SK-N-SH treated with all-trans-retinoic acid at 6 μM for 48 hours (cell line): ENCODE results near the gene ADCYAP1R1.

Source experiments
- ATAC-seq: fragments of 200-7000 bp; cut with Tn5 transposase; 3 replicates; pipeline ENCODE4 v1.9.1; 2020; ENCODE audit warnings: mild to moderate bottlenecking, moderate library complexity
- ARNTL ChIP-seq: fragments of 450-650 bp; formaldehyde crosslinking; IDR thresholded peaks from 2 replicates; pipeline ENCODE4 v1.5.0; 2020; ENCODE audit warnings: low read depth, mild to moderate bottlenecking, moderate library complexity, borderline replicate concordance
- BACH2 ChIP-seq: fragments of 250-450 bp; sonication (Bioruptor Pico); IDR thresholded peaks from 2 replicates; pipeline ENCODE4 v1.9.0; 2021; ENCODE audit warnings: mild to moderate bottlenecking, borderline replicate concordance
- CSDC2 ChIP-seq: fragments of 250-450 bp; sonication (Bioruptor Pico); IDR thresholded peaks from 2 replicates; pipeline ENCODE4 v1.5.0; 2020; ENCODE audit warnings: mild to moderate bottlenecking, moderate library complexity
- CSRNP3 ChIP-seq: fragments of 250-450 bp; sonication (Bioruptor Pico); IDR thresholded peaks from 2 replicates; pipeline ENCODE4 v1.5.1; 2021; ENCODE audit warnings: mild to moderate bottlenecking, moderate library complexity
- ESRRG ChIP-seq: fragments of 250-450 bp; sonication (Bioruptor Pico); IDR thresholded peaks from 2 replicates; pipeline ENCODE4 v1.6.1; 2021; ENCODE audit warnings: mild to moderate bottlenecking
- GLIS3 ChIP-seq: fragments of 250-450 bp; sonication (Bioruptor Pico); IDR thresholded peaks from 2 replicates; pipeline ENCODE4 v1.5.0; 2020; ENCODE audit warnings: mild to moderate bottlenecking, moderate library complexity
- ISL1 ChIP-seq: fragments of 250-450 bp; sonication (Bioruptor Pico); IDR thresholded peaks from 2 replicates; pipeline ENCODE4 v2.1.2; 2022; ENCODE audit warnings: mild to moderate bottlenecking, moderate library complexity
- OSR1 ChIP-seq: fragments of 250-450 bp; sonication (Bioruptor Pico); IDR thresholded peaks from 2 replicates; pipeline ENCODE4 v1.8.0; 2022; ENCODE audit warnings: moderate library complexity, mild to moderate bottlenecking, inconsistent platforms
- PATZ1 ChIP-seq: fragments of 250-450 bp; sonication (Bioruptor Pico); IDR thresholded peaks from 2 replicates; pipeline ENCODE4 v1.8.0; 2020; ENCODE audit warnings: mild to moderate bottlenecking, moderate library complexity, borderline replicate concordance
- PPARA ChIP-seq: fragments of 250-450 bp; sonication (Bioruptor Pico); IDR thresholded peaks from 2 replicates; pipeline ENCODE4 v1.5.0; 2020; ENCODE audit warnings: mild to moderate bottlenecking, borderline replicate concordance
- RARB ChIP-seq: fragments of 250-450 bp; sonication (Bioruptor Pico); IDR thresholded peaks from 2 replicates; pipeline ENCODE4 v1.8.0; 2021; ENCODE audit warnings: mild to moderate bottlenecking, moderate library complexity
- SNAI2 ChIP-seq: fragments of 250-450 bp; sonication (Bioruptor Pico); IDR thresholded peaks from 2 replicates; pipeline ENCODE4 v1.5.0; 2020; ENCODE audit warnings: mild to moderate bottlenecking, moderate library complexity
- TCF4 ChIP-seq: fragments of 250-450 bp; sonication (Bioruptor Pico); IDR thresholded peaks from 2 replicates; pipeline ENCODE4 v1.8.0; 2021; ENCODE audit warnings: mild to moderate bottlenecking, moderate library complexity, borderline replicate concordance
- TOX ChIP-seq: fragments of 250-450 bp; sonication (Bioruptor Pico); IDR thresholded peaks from 2 replicates; pipeline ENCODE4 v1.8.0; 2021; ENCODE audit warnings: mild to moderate bottlenecking, moderate library complexity, borderline replicate concordance
- TSHZ2 ChIP-seq: fragments of 250-450 bp; sonication (Bioruptor Pico); IDR thresholded peaks from 2 replicates; pipeline ENCODE4 v1.5.0; 2020; ENCODE audit warnings: mild to moderate bottlenecking, moderate library complexity
- ZC3H10 ChIP-seq: fragments of 250-450 bp; sonication (Bioruptor Pico); IDR thresholded peaks from 2 replicates; pipeline ENCODE4 v1.5.1; 2021; ENCODE audit warnings: mild to moderate bottlenecking, moderate library complexity
- ZFP3 ChIP-seq: fragments of 250-450 bp; sonication (Bioruptor Pico); IDR thresholded peaks from 2 replicates; pipeline ENCODE4 v1.5.0; 2020; ENCODE audit warnings: mild to moderate bottlenecking, moderate library complexity
- ZFP30 ChIP-seq: fragments of 450-650 bp; formaldehyde crosslinking; IDR thresholded peaks from 2 replicates; pipeline ENCODE4 v1.5.0; 2022; ENCODE audit warnings: mild to moderate bottlenecking, moderate library complexity
- ZNF565 ChIP-seq: fragments of 450-650 bp; formaldehyde crosslinking; conservative IDR thresholded peaks from 2 replicates; pipeline ENCODE4 v1.5.0; 2020; ENCODE audit warnings: low read depth, mild to moderate bottlenecking, moderate library complexity
- ZNF70 ChIP-seq: fragments of 450-650 bp; formaldehyde crosslinking; IDR thresholded peaks from 2 replicates; pipeline ENCODE4 v1.5.0; 2020; ENCODE audit warnings: mild to moderate bottlenecking, moderate library complexity
- TF ChIP-seq, protein P1 (sequence below): fragments of 250-450 bp; sonication (Bioruptor Pico); IDR thresholded peaks from 2 replicates; pipeline ENCODE4 v1.8.0; 2021; ENCODE audit warnings: low read depth, mild to moderate bottlenecking, moderate library complexity, borderline replicate concordance

ADCYAP1R1 gene

DNA sequence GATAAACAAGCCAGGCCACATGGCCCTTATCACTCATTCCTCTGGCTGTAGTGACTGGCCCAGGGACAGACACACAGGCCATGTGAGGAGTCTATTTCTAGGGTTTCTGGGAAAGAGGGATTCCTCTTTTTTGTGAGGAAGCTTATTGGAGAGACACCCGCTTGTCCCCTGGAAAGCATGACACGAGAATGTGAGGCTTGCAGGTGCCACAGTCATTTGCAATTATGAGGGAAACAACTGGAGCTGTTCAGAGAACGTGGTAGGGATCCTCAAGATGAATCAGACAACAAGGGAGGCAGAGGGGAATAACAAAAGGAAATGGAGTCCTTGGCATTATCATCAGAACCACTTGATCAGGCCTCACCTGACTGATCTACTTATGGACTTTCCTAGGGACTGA is 64.5 kb downstream of the ADCYAP1R1 start:
- TF ChIP-seq PPARA (CRISPR knock-in tag) (no peak), TCF4 (CRISPR knock-in tag) (no peak), PATZ1 (CRISPR knock-in tag) (no peak), ISL1 (CRISPR knock-in tag) (no peak), TSHZ2 (CRISPR knock-in tag) (no peak), GLIS3 (CRISPR knock-in tag) (no peak), CSRNP3 (CRISPR knock-in tag) (no peak), OSR1 (CRISPR knock-in tag) (no peak), ZFP3 (CRISPR knock-in tag) (no peak), ZNF565 (no peak), ZNF70 (CRISPR knock-in tag) (no peak), ESRRG (no peak)
- ATAC-seq, result no peak

DNA sequence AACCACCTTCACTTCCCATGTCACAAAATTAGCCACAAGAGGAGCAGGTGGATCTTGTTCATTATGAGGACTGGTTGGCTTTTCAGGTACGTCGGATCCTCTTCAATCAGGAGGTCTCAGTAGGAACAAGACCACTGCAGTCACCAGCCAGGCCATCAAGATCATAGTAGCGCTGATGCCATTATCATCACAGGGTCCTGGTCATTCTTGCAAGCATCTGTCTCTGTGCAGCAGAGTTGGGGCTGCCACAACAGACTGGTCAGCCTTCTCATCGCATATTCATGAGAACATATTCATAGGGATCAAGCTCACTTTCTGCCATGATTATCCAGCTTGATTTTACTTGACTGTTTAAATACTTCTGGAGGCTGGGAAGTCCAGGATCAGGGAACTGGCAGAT is 67.1 kb downstream of the ADCYAP1R1 start:
- TF ChIP-seq, protein P1, sequence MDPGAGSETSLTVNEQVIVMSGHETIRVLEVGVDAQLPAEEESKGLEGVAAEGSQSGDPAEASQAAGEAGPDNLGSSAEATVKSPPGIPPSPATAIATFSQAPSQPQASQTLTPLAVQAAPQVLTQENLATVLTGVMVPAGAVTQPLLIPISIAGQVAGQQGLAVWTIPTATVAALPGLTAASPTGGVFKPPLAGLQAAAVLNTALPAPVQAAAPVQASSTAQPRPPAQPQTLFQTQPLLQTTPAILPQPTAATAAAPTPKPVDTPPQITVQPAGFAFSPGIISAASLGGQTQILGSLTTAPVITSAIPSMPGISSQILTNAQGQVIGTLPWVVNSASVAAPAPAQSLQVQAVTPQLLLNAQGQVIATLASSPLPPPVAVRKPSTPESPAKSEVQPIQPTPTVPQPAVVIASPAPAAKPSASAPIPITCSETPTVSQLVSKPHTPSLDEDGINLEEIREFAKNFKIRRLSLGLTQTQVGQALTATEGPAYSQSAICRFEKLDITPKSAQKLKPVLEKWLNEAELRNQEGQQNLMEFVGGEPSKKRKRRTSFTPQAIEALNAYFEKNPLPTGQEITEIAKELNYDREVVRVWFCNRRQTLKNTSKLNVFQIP, result no peak
- TF ChIP-seq ZNF70 (CRISPR knock-in tag) (no peak), ARNTL (CRISPR knock-in tag) (no peak), PPARA (CRISPR knock-in tag) (no peak), GLIS3 (CRISPR knock-in tag) (no peak), ZFP30 (CRISPR knock-in tag) (no peak), BACH2 (no peak), OSR1 (CRISPR knock-in tag) (no peak), TSHZ2 (CRISPR knock-in tag) (no peak), ZC3H10 (CRISPR knock-in tag) (no peak), CSRNP3 (CRISPR knock-in tag) (no peak), PATZ1 (CRISPR knock-in tag) (no peak), TOX (CRISPR knock-in tag) (no peak), ZNF565 (no peak), ESRRG (no peak), TCF4 (CRISPR knock-in tag) (no peak), SNAI2 (CRISPR knock-in tag) (no peak), RARB (no peak), ISL1 (CRISPR knock-in tag) (no peak), CSDC2 (no peak)
- ATAC-seq, result no peak
